Middle frontal gyrus (tissue), 1 donor: ENCODE data around the gene SPIN4.
"Not testable (repeated sequence)": the region's sequence is repeated elsewhere in the genome, so short reads cannot be mapped to it uniquely, and the experiment has no call there.

ENCODE experiments used
- DNase-seq: peaks from one replicate; pipeline ENCODE4 v3.0.0-alpha.2; 2015; ENCODE audit warnings: low spot score; ENCODE audit errors: extremely low spot score

Gene SPIN4

GRCh38 chrX:63350941-63351616 is at the start of gene SPIN4:
Gene SPIN4, minus strand, starts transcription at chrX:63351332. Its CDS starts 513 bp downstream, at chrX:63350819.
- DNase-seq: peak; percentile 54

GRCh38 chrX:63400340-63400739 is 49.2 kb upstream of the SPIN4 start:
- no peak for DNase-seq

- DNase-seq: no peak
Observed at GRCh38 chrX:63394872-63395271, 43.7 kb upstream of the SPIN4 start.

GRCh38 chrX:63393094-63393493 is 42.0 kb upstream of the SPIN4 start:
- not testable (repeated sequence) for DNase-seq

GRCh38 chrX:63387411-63387810 is 36.3 kb upstream of the SPIN4 start:
- DNase-seq: no peak

- not testable (repeated sequence) for DNase-seq
Observed at GRCh38 chrX:63384263-63384662, 33.1 kb upstream of the SPIN4 start.

GRCh38 chrX:63373012-63373411 is 21.9 kb upstream of the SPIN4 start:
- not testable (repeated sequence) for DNase-seq

GRCh38 chrX:63367699-63368098 is 16.6 kb upstream of the SPIN4 start:
- DNase-seq: not testable (repeated sequence)

- no peak for DNase-seq
Observed at GRCh38 chrX:63363788-63364187, 12.7 kb upstream of the SPIN4 start.

- DNase-seq: no peak
Observed at GRCh38 chrX:63361494-63361893, 10.4 kb upstream of the SPIN4 start.

GRCh38 chrX:63354484-63354883 is 3.4 kb upstream of the SPIN4 start:
- no peak for DNase-seq

GRCh38 chrX:63350465-63350877 is 661 bp downstream of the SPIN4 start:
- no peak for DNase-seq

- DNase-seq: no peak
Observed at GRCh38 chrX:63349307-63349706, 1.8 kb downstream of the SPIN4 start.

- no peak for DNase-seq
Observed at GRCh38 chrX:63330681-63331080, 20.5 kb downstream of the SPIN4 start.

- no peak for DNase-seq
Observed at GRCh38 chrX:63327788-63328187, 23.3 kb downstream of the SPIN4 start.

GRCh38 chrX:63299596-63299995 is 51.5 kb downstream of the SPIN4 start:
- no peak for DNase-seq
